Esophagus muscularis mucosa (tissue), 3 donors: ENCODE data around the gene PDXDC1.
"Not testable (repeated sequence)": the region's sequence is repeated elsewhere in the genome, so short reads cannot be mapped to it uniquely, and the experiment has no call there.

Experiments
- POLR2A ChIP-seq: fragments of 450-650 bp; IDR thresholded peaks from one replicate; pipeline ENCODE4 v1.6.1; 2017; ENCODE audit warnings: antibody characterized with exemption, moderate library complexity, mild to moderate bottlenecking, low read depth
- TF ChIP-seq, protein P1 (sequence below), 3 experiments: fragments of 200-600 bp in 2 of 3; fragments of 450-650 bp in 1 of 3; sonication (generic) in 2 of 3; IDR thresholded peaks; one replicate each; pipeline ENCODE4 v1.5.1; 2017 to 2019; ENCODE audit warnings: antibody characterized with exemption in 3 of 3, mild to moderate bottlenecking in 2 of 3, moderate library complexity in 1 of 3

DNA sequence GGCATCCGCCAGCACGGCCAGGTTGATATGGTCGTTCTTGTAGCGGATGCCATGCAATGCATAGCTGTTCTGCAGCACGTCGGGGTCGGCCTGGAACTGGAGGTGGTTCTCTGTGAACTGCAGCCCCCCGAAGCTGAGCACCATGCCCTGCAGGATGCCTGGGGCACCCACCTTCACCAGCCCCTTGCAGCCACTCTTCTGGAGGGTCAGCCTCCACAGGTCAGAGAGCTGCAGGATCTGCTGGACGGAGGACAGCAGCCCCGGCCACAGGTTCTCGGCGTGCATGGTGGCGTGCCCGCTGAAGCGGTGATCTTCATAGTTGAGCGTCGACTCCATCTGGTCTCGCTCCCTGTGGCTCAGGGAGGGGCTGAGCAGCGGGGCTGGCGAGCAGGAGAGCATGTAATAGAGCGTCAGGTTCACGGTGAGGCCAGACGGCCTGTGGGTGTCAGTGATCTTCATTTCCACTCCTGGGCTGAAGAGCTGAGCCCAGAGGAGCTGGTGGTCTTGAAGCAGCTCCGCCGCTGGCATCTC, 13.9 kb downstream of the PDXDC1 start:
- TF ChIP-seq POLR2A = not testable (repeated sequence)
- TF ChIP-seq, protein P1, sequence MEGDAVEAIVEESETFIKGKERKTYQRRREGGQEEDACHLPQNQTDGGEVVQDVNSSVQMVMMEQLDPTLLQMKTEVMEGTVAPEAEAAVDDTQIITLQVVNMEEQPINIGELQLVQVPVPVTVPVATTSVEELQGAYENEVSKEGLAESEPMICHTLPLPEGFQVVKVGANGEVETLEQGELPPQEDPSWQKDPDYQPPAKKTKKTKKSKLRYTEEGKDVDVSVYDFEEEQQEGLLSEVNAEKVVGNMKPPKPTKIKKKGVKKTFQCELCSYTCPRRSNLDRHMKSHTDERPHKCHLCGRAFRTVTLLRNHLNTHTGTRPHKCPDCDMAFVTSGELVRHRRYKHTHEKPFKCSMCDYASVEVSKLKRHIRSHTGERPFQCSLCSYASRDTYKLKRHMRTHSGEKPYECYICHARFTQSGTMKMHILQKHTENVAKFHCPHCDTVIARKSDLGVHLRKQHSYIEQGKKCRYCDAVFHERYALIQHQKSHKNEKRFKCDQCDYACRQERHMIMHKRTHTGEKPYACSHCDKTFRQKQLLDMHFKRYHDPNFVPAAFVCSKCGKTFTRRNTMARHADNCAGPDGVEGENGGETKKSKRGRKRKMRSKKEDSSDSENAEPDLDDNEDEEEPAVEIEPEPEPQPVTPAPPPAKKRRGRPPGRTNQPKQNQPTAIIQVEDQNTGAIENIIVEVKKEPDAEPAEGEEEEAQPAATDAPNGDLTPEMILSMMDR (IDR thresholded peaks at IDR 0.05) = not testable (repeated sequence)
